H9 (cell line): ENCODE data around the gene CEP120. TPM values are rescaled to one million over a fixed set of nuclear protein-coding genes. Genes with fewer than 3 reads are reported as not detected.

Experiments
- DNase-seq: peaks from one replicate; pipeline ENCODE4 v3.0.0-alpha.2; 2017
- H2AFZ ChIP-seq: one replicate; pipeline ENCODE4 v1.6.1; 2013; ENCODE audit warnings: mild to moderate bottlenecking, low read length, control low read depth, moderate library complexity
- H2AK5ac ChIP-seq: 2 replicates; pipeline ENCODE4 v1.6.1; 2013; ENCODE audit warnings: low read length, control low read depth, mixed read lengths; ENCODE audit not compliant: insufficient read length
- H2BK120ac ChIP-seq: one replicate; pipeline ENCODE4 v1.6.1; 2013; ENCODE audit warnings: low read depth, mild to moderate bottlenecking, low read length, control low read depth, inconsistent platforms; ENCODE audit not compliant: poor library complexity, severe bottlenecking
- H2BK12ac ChIP-seq: 2 replicates; pipeline ENCODE4 v1.6.1; 2013; ENCODE audit warnings: low read length, control low read depth, mixed read lengths, low read depth; ENCODE audit not compliant: insufficient read length
- H2BK15ac ChIP-seq: 2 replicates; pipeline ENCODE4 v1.6.1; 2013; ENCODE audit warnings: low read depth, low read length, control low read depth
- H2BK20ac ChIP-seq: one replicate; pipeline ENCODE4 v1.6.1; 2013; ENCODE audit warnings: low read depth, mild to moderate bottlenecking, low read length, control low read depth, inconsistent platforms; ENCODE audit not compliant: poor library complexity, severe bottlenecking
- H2BK5ac ChIP-seq: 2 replicates; pipeline ENCODE4 v1.6.1; 2013; ENCODE audit warnings: low read length, control low read depth, mixed read lengths; ENCODE audit not compliant: insufficient read length
- H3K14ac ChIP-seq: 2 replicates; pipeline ENCODE4 v1.6.1; 2013; ENCODE audit warnings: low read length, control low read depth; ENCODE audit not compliant: insufficient read depth
- H3K18ac ChIP-seq: 2 replicates; pipeline ENCODE4 v1.6.1; 2013; ENCODE audit warnings: low read depth, mild to moderate bottlenecking, mixed read lengths, low read length, control low read depth; ENCODE audit not compliant: insufficient read length
- H3K23ac ChIP-seq: 2 replicates; pipeline ENCODE4 v1.6.1; 2013; ENCODE audit warnings: low read length, control low read depth, mixed read lengths, low read depth; ENCODE audit not compliant: insufficient read length
- H3K23me2 ChIP-seq: 2 replicates; pipeline ENCODE4 v1.6.1; 2013; ENCODE audit warnings: low read depth, mild to moderate bottlenecking, mixed read lengths, low read length, control low read depth; ENCODE audit not compliant: insufficient read length, poor library complexity, severe bottlenecking
- H3K27ac ChIP-seq: 2 replicates; pipeline ENCODE4 v1.5.1; 2013; ENCODE audit warnings: low read length, control low read depth, mixed read lengths, low read depth; ENCODE audit not compliant: insufficient read length
- H3K27me3 ChIP-seq: 2 replicates; pipeline ENCODE4 v1.6.1; 2013; ENCODE audit warnings: low read length, control low read depth, inconsistent platforms; ENCODE audit not compliant: insufficient read depth
- H3K4ac ChIP-seq: 2 replicates; pipeline ENCODE4 v1.6.1; 2013; ENCODE audit warnings: low read depth, mild to moderate bottlenecking, control low read depth, inconsistent platforms, low read length, moderate library complexity
- H3K4me1 ChIP-seq: 2 replicates; pipeline ENCODE4 v1.6.1; 2013; ENCODE audit warnings: low read length, control low read depth, inconsistent platforms; ENCODE audit not compliant: insufficient read depth
- H3K4me2 ChIP-seq: 2 replicates; pipeline ENCODE4 v1.6.1; 2013; ENCODE audit warnings: low read length, control low read depth, mixed read lengths; ENCODE audit not compliant: insufficient read length, insufficient read depth
- H3K56ac ChIP-seq: 2 replicates; pipeline ENCODE4 v1.6.1; 2013; ENCODE audit warnings: low read depth, mild to moderate bottlenecking, mixed read lengths, low read length, control low read depth; ENCODE audit not compliant: insufficient read length
- H3K79me1 ChIP-seq: 2 replicates; pipeline ENCODE4 v1.6.1; 2013; ENCODE audit warnings: low read depth, mild to moderate bottlenecking, moderate library complexity, low read length, control low read depth, inconsistent platforms; ENCODE audit not compliant: insufficient read depth, poor library complexity, severe bottlenecking
- H3K79me2 ChIP-seq: 2 replicates; pipeline ENCODE4 v1.6.1; 2013; ENCODE audit warnings: low read length, control low read depth, inconsistent platforms; ENCODE audit not compliant: insufficient read depth
- H3K9ac ChIP-seq: 2 replicates; pipeline ENCODE4 v1.6.1; 2013; ENCODE audit warnings: low read length, control low read depth, mixed read lengths; ENCODE audit not compliant: insufficient read length; ENCODE audit errors: extremely low read depth
- H3K9me3 ChIP-seq: one replicate; pipeline ENCODE4 v1.6.1; 2013; ENCODE audit warnings: low read depth, low read length, inconsistent platforms; ENCODE audit not compliant: control insufficient read depth
- H3T11ph ChIP-seq: one replicate; pipeline ENCODE4 v1.6.1; 2013; ENCODE audit warnings: mild to moderate bottlenecking, low read length, control low read depth, inconsistent platforms
- H4K20me1 ChIP-seq: one replicate; pipeline ENCODE4 v1.6.1; 2013; ENCODE audit not compliant: control insufficient read depth, insufficient read length, insufficient read depth
- H4K5ac ChIP-seq: 2 replicates; pipeline ENCODE4 v1.6.1; 2013; ENCODE audit warnings: low read depth, mild to moderate bottlenecking, mixed read lengths, low read length, control low read depth; ENCODE audit not compliant: insufficient read length
- H4K8ac ChIP-seq: replicated peaks from 2 replicates; pipeline ENCODE4 v1.6.1; 2013; ENCODE audit warnings: low read length, control low read depth, mixed read lengths, low read depth; ENCODE audit not compliant: insufficient read length
- H4K91ac ChIP-seq: 2 replicates; pipeline ENCODE4 v1.6.1; 2013; ENCODE audit warnings: low read depth, mild to moderate bottlenecking, moderate library complexity, mixed read lengths, low read length, control low read depth; ENCODE audit not compliant: insufficient read length
- H3K27ac Mint-ChIP-seq, 3 experiments: 2 replicates in 2 of 3; 3 replicates in 1 of 3; pipeline ENCODE4 v1.8.0; 2020 to 2021; ENCODE audit warnings: mixed read lengths in 3 of 3, mild to moderate bottlenecking in 1 of 3, moderate library complexity in 1 of 3
- H3K27me3 Mint-ChIP-seq: 2 replicates; pipeline ENCODE4 v1.8.0; 2021; ENCODE audit warnings: low read depth, mild to moderate bottlenecking, moderate library complexity, mixed read lengths
- H3K36me3 Mint-ChIP-seq, 3 experiments: 2 replicates in 2 of 3; 3 replicates in 1 of 3; pipeline ENCODE4 v1.8.0; 2020 to 2021; ENCODE audit warnings: low read depth in 3 of 3, mixed read lengths in 3 of 3; ENCODE audit not compliant: insufficient read depth in 1 of 3
- H3K4me1 Mint-ChIP-seq, 2 experiments: 2 replicates each; pipeline ENCODE4 v1.8.0; 2020; ENCODE audit warnings: mixed read lengths in 2 of 2
- H3K4me3 Mint-ChIP-seq, 2 experiments: 2 replicates in 1 of 2; 3 replicates in 1 of 2; pipeline ENCODE4 v1.8.0; 2020 to 2021; ENCODE audit warnings: mild to moderate bottlenecking in 2 of 2, mixed read lengths in 2 of 2, moderate library complexity in 1 of 2
- H3K9me3 Mint-ChIP-seq, 2 experiments: 2 replicates in 1 of 2; 3 replicates in 1 of 2; pipeline ENCODE4 v1.8.0; 2020; ENCODE audit warnings: mild to moderate bottlenecking in 2 of 2, mixed read lengths in 2 of 2, moderate library complexity in 1 of 2
- CTCF ChIP-seq: fragments of 200-600 bp; sonication (generic); conservative IDR thresholded peaks from 3 replicates; pipeline ENCODE4 v1.8.0; 2021; ENCODE audit warnings: antibody characterized with exemption, mild to moderate bottlenecking
- WGBS: extraction: QIAGEN DNeasy Blood & Tissue Kit; methylation state at CpG from one replicate; pipeline ENCODE4 v1.1.7; 2013; ENCODE audit warnings: missing lambda C conversion rate, low lambda C conversion rate, mixed read lengths; ENCODE audit not compliant: insufficient read length; ENCODE audit errors: extremely low coverage; 5-methylcytosine and 5-hydroxymethylcytosine counted together
- total RNA-seq: library from RNA; stranded (reverse); gene quantifications from 2 replicates; pipeline ENCODE4 v1.2.1, GENCODE V29; 2021

CEP120 gene
- total RNA-seq, 1 experiment from 2014 or later: 22.5 TPM

- Histone ChIP-seq H4K8ac (no peak overlapping the region), H3K4me2 (peak overlapping the region; percentile 94), H2BK5ac (no peak overlapping the region), H2AK5ac (no peak overlapping the region), H3T11ph (no peak overlapping the region), H2BK20ac (no peak overlapping the region), H3K79me1 (no peaks in the 10 kb centered on the region), H3K79me2 (peaks cover 7% of the 10 kb centered on the region; the same call in 1 of the 2 replicates), H2BK120ac (no peak overlapping the region), H3K18ac (no peak overlapping the region), H3K4me1 (no peaks in the 10 kb centered on the region), H3K23me2 (peaks cover 9% of the 10 kb centered on the region), H3K27me3 (no peaks in the 10 kb centered on the region), H3K14ac (no peak overlapping the region), H3K9ac (peak overlapping the region; percentile 63), H3K27ac (no peak overlapping the region), H4K91ac (no peak overlapping the region), H4K20me1 (no peaks in the 10 kb centered on the region), H3K4ac (no peak overlapping the region), H3K9me3 (no peaks in the 10 kb centered on the region), H2BK12ac (no peak overlapping the region), H2AFZ (no peak overlapping the region), H2BK15ac (no peak overlapping the region), H3K23ac (no peak overlapping the region), H4K5ac (no peak overlapping the region), H3K56ac (no peak overlapping the region)
- no CpG with 5 or more reads among the region's 2 CpGs for WGBS
- Mint-ChIP-seq H3K27ac (no peak overlapping the region), H3K9me3 (no peaks in the 10 kb centered on the region), H3K4me3 (no peak overlapping the region), H3K27me3 (no peaks in the 10 kb centered on the region), H3K36me3 (peaks cover 4 to 18% (median 12%) of the 10 kb centered on the region in 3 experiments; a peak in 6 of 7 replicates), H3K4me1 (peaks cover 15 to 22% of the 10 kb centered on the region in 2 experiments)
- DNase-seq: no peak
- no peak for TF ChIP-seq CTCF
Measured at GRCh38 chr5:123421773-123422172, 1.4 kb downstream of the CEP120 start.
